Esophagus squamous epithelium (tissue), 5 donors: ENCODE data around the gene CYP2U1. TPM values are rescaled to one million over a fixed set of nuclear protein-coding genes. Genes with fewer than 3 reads are reported as not detected.

Experiments used
- DNase-seq: peaks from one replicate; lab custom pipeline; 2025; lab: John Stamatoyannopoulos, UW
- H3K27ac ChIP-seq, 4 donors: fragments of 200-600 bp; sonication (generic); one replicate each; pipeline ENCODE4 v1.5.1; 2016 to 2019; ENCODE audit warnings: mild to moderate bottlenecking in 1 of 4
- H3K27me3 ChIP-seq, 4 donors: fragments of 200-600 bp; sonication (generic); 1 replicate in 3 of 4; 2 replicates in 1 of 4; pipeline versions ENCODE4 v1.5.1 to v1.6.0; 2017 to 2021; ENCODE audit warnings: antibody characterized with exemption in 1 of 4
- H3K36me3 ChIP-seq, 3 donors: fragments of 200-600 bp; sonication (generic); one replicate each; pipeline ENCODE4 v1.5.1; 2016 to 2019
- H3K4me1 ChIP-seq, 3 donors: fragments of 200-600 bp; sonication (generic); one replicate each; pipeline ENCODE4 v1.5.1; 2017 to 2019
- H3K4me3 ChIP-seq, 4 donors: fragments of 200-600 bp; sonication (generic); 1 replicate in 3 of 4; 2 replicates in 1 of 4; pipeline ENCODE4 v1.5.1; 2016 to 2019; ENCODE audit warnings: mild to moderate bottlenecking in 2 of 4, moderate library complexity in 1 of 4
- H3K9me3 ChIP-seq, 3 donors: fragments of 200-600 bp; sonication (generic); one replicate each; pipeline ENCODE4 v1.5.1; 2016 to 2019
- CTCF ChIP-seq, 6 experiments: fragments of 450-650 bp in 4 of 6; fragments of 200-600 bp in 2 of 6; sonication (generic) in 2 of 6; IDR thresholded peaks; one replicate each; pipeline ENCODE4 v1.5.1; 2016 to 2019; ENCODE audit warnings: antibody characterized with exemption in 6 of 6, mild to moderate bottlenecking in 4 of 6, moderate library complexity in 4 of 6
- POLR2A ChIP-seq, 4 donors: fragments of 450-650 bp; IDR thresholded peaks; one replicate each; pipeline ENCODE4 v1.6.1; 2017; ENCODE audit warnings: antibody characterized with exemption in 4 of 4, mild to moderate bottlenecking in 4 of 4, moderate library complexity in 3 of 4
- WGBS, 2 donors: methylation state at CpG; one replicate each; pipeline ENCODE4 v1.1.5; 2018; 5-methylcytosine and 5-hydroxymethylcytosine counted together
- intact Hi-C: fragments of 100-400 bp; cut with DNase I; formaldehyde crosslinking; loops from one replicate; pipeline ENCODE4 v1.15.0; 2022
- total RNA-seq, 4 donors: library from RNA; depleted of rRNA; stranded (reverse); fragments of >200 nt; gene quantifications; one replicate each; pipeline ENCODE4 v1.1.0, GENCODE V29; 2016
- donor health status: DM: yes; HTN: yes; CAD: no.

Gene CYP2U1
- total RNA-seq, 4 donors from 2014 or later, result 1.8 to 8.4 (median 4.5) TPM

GRCh38 chr4:107974523-107974922 is 43.2 kb downstream of the CYP2U1 start:
- Histone ChIP-seq H3K27me3 (no peaks in the 10 kb centered on the region), H3K4me3 (no peak overlapping the region), H3K9me3 (no peaks in the 10 kb centered on the region), H3K27ac (no peak overlapping the region), H3K36me3 (no peaks in the 10 kb centered on the region), H3K4me1 (no peaks in the 10 kb centered on the region)
- intact Hi-C loops, result no loop called here
- 72 to 83% methylated on average over 3 of the region's 3 CpGs for WGBS, 2 donors
- no peak for DNase-seq
- TF ChIP-seq POLR2A (IDR thresholded peaks at IDR 0.05) (no peak), CTCF (IDR thresholded peaks at IDR 0.05) (no peak)

GRCh38 chr4:107977482-107977881 is 46.1 kb downstream of the CYP2U1 start:
- Histone ChIP-seq H3K4me1 (no peaks in the 10 kb centered on the region), H3K4me3 (no peak overlapping the region), H3K27me3 (no peaks in the 10 kb centered on the region), H3K27ac (no peak overlapping the region), H3K9me3 (peaks cover 0 to 7% (median 5%) of the 10 kb centered on the region in 3 donors), H3K36me3 (no peaks in the 10 kb centered on the region)
- intact Hi-C loops, result no loop called here
- TF ChIP-seq POLR2A (IDR thresholded peaks at IDR 0.05), result no peak
- no peak for TF ChIP-seq CTCF (IDR thresholded peaks at IDR 0.05)
- no peak for DNase-seq
- WGBS, 2 donors, result 85 to 92% methylated on average over 4 of the region's 4 CpGs

GRCh38 chr4:107977966-107978705 is 46.8 kb downstream of the CYP2U1 start:
- intact Hi-C loops, result no loop called here
- no peak overlapping the region for H3K27ac ChIP-seq
- DNase-seq, result no peak
- no peak for TF ChIP-seq CTCF (IDR thresholded peaks at IDR 0.05)
- WGBS, 2 donors, result 87 to 92% methylated on average over 3 of the region's 3 CpGs
- no peak overlapping the region for H3K4me3 ChIP-seq
- no peaks in the 10 kb centered on the region for H3K4me1 ChIP-seq
- H3K27me3 ChIP-seq, result no peaks in the 10 kb centered on the region
- peaks cover 0 to 7% (median 5%) of the 10 kb centered on the region in 3 donors for H3K9me3 ChIP-seq
- no peaks in the 10 kb centered on the region for H3K36me3 ChIP-seq

- TF ChIP-seq POLR2A (IDR thresholded peaks at IDR 0.05), result no peak
- TF ChIP-seq CTCF (IDR thresholded peaks at IDR 0.05), result no peak
- H3K27ac ChIP-seq, result no peak overlapping the region
- no peaks in the 10 kb centered on the region for H3K4me1 ChIP-seq
- H3K4me3 ChIP-seq, result no peak overlapping the region
- H3K9me3 ChIP-seq, result peaks cover 0 to 7% (median 5%) of the 10 kb centered on the region in 3 donors
- H3K27me3 ChIP-seq, result no peaks in the 10 kb centered on the region
- WGBS, 2 donors, result 84 to 86% methylated on average over 2 of the region's 2 CpGs
- no peaks in the 10 kb centered on the region for H3K36me3 ChIP-seq
- no peak for DNase-seq
- intact Hi-C loops, result no loop called here
Observed at GRCh38 chr4:107978716-107979451, 47.5 kb downstream of the CYP2U1 start.
